BJ (cell line): ENCODE data around the gene RGS12. TPM values are rescaled to one million over a fixed set of nuclear protein-coding genes. Genes with fewer than 3 reads are reported as not detected.

Experiments
- CTCF ChIA-PET: fragments of 350-600 bp; formaldehyde crosslinking; extraction: SDS; loops from one replicate; lab custom pipeline; 2021; ENCODE audit warnings: antibody characterized with exemption, inconsistent platforms; lab: Yijun Ruan, JAX
- POLR2A ChIA-PET: fragments of 300-600 bp; sonication (Branson Sonifier 250); formaldehyde crosslinking; extraction: SDS; loops from one replicate; lab custom pipeline; 2021; ENCODE audit warnings: antibody characterized with exemption; lab: Charles Lee
- DNase-seq: peaks from one replicate; pipeline ENCODE4 v3.0.0-alpha.2; 2011; ENCODE audit warnings: low read depth
- H3K27me3 ChIP-seq: 2 replicates; pipeline ENCODE4 v1.6.0; 2011; ENCODE audit warnings: low read length; ENCODE audit not compliant: control insufficient read depth, insufficient read depth
- H3K36me3 ChIP-seq: 2 replicates; pipeline ENCODE4 v1.5.1; 2011; ENCODE audit warnings: low read length; ENCODE audit not compliant: control insufficient read depth, insufficient read depth
- H3K4me3 ChIP-seq: 2 replicates; pipeline ENCODE4 v1.5.1; 2011; ENCODE audit warnings: low read depth, mild to moderate bottlenecking, control low read depth, low read length
- polyA plus RNA-seq: library from polyadenylated mRNA; depleted of rRNA; stranded (reverse); fragments of >200 nt; gene quantifications from 2 replicates; pipeline ENCODE4 v1.2.3, GENCODE V29; 2011
- TF ChIP-seq, protein P1 (sequence below): IDR thresholded peaks from 2 replicates; pipeline ENCODE4 v1.5.1; 2011; ENCODE audit warnings: low read depth, mild to moderate bottlenecking, control low read depth, inconsistent platforms, low read length, moderate library complexity; ENCODE audit not compliant: insufficient read depth

Gene RGS12
- polyA plus RNA-seq, 1 experiment, result 16.3 TPM

DNA sequence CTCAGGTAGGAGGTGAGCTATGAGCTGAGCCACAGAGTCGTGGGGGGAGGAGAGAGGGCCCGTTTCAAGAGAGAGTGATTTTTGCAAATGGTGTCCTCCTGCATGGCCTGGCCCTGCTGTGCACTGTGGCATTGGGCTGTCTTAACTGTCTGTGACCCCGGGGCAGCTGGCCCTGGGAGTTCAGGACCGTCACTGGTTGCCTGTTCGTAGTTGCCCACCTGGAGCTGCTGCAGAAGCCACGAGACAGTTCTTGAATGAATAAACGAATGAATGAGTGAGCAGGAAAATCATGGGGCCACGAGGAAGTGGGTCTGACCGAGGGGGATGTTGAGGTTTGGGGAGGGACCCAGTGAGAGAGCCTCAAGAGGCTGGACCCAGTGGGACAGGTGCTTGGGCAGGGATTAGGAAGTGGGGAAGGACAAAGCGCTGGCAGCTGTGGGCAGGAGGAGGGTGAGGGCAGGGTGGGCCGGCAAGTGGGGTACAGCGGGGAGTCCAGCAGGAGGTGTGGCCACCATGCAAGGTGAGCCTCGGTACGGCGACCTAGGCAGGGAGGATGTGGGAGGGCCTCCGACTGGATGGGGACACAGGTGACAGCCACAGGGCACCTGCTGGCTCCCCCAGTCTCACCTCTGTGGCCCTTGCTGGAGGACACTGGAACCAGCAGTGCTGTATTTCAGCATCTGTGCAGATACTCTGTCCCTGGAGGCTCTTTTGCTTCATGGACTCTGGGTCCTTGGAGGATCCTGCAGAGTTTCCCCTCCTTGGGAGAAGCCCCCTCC is 10.2 kb downstream of the RGS12 start:
- ChIA-PET POLR2A (no interaction called here), CTCF (no interaction called here)
- no peak overlapping the region for H3K4me3 ChIP-seq
- H3K27me3 ChIP-seq, result no peaks in the 10 kb centered on the region
- DNase-seq, result no peak
- no peaks in the 10 kb centered on the region for H3K36me3 ChIP-seq
- TF ChIP-seq, protein P1, sequence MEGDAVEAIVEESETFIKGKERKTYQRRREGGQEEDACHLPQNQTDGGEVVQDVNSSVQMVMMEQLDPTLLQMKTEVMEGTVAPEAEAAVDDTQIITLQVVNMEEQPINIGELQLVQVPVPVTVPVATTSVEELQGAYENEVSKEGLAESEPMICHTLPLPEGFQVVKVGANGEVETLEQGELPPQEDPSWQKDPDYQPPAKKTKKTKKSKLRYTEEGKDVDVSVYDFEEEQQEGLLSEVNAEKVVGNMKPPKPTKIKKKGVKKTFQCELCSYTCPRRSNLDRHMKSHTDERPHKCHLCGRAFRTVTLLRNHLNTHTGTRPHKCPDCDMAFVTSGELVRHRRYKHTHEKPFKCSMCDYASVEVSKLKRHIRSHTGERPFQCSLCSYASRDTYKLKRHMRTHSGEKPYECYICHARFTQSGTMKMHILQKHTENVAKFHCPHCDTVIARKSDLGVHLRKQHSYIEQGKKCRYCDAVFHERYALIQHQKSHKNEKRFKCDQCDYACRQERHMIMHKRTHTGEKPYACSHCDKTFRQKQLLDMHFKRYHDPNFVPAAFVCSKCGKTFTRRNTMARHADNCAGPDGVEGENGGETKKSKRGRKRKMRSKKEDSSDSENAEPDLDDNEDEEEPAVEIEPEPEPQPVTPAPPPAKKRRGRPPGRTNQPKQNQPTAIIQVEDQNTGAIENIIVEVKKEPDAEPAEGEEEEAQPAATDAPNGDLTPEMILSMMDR, result no peak

DNA sequence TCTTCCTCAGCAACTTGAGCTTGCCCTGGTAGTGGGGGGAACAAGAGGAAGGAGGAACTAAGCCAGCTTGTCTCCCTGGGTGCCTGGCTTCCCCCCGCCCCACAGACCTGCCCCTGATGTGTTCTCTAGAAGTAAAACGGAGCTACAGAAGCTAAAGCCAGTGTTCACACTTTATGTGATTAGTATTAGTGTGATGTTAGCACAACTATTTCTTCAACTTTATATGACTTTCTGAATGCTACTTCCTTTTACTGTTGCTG is 10.7 kb downstream of the RGS12 start:
- Histone ChIP-seq H3K4me3 (no peak overlapping the region), H3K36me3 (no peaks in the 10 kb centered on the region), H3K27me3 (no peaks in the 10 kb centered on the region)
- POLR2A ChIA-PET, result no interaction called here
- CTCF ChIA-PET, result interaction anchor here (2.8 kb wide), 1 partner anchor 140 kb away, joined by 11 read pairs; no protein-coding TSS in a partner anchor
- DNase-seq, result no peak
- TF ChIP-seq, protein P1, result no peak

DNA sequence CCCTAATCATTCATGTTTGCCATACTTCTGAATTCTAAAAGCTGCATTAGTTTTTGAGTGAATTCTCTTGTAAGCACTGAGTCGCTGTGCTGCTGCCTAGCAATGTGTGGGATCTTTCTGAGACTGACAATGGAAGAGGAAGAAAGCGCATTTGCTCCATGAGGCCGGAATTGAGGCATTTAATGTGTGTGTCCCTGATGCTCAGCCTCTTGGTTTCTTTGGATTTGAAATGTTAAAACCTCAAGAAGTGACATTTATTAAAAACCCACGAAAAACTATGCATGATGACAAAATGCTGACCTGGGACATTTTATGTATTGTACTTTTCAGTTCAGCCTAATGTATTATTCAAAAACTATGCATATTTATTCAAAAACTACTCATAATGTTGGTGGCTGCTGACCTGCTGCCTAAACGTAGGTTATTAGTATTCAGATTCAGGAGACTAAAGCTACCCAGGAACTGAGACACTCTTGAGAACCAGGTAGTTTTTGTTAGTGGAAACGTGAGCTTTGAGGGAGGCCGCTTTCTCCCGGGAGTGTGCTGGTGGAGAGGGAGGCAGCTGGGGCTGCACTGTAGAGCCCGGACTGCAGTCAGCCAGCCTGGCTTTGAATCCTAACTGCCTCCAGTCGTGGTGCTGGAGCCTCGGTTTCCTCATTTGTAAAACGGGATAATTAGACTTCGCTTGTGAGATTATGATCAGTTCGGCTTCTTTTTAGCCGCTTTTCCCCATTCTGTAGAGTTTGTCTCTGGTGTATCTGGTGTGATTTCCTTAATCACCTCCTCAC is 11.3 kb downstream of the RGS12 start:
- Histone ChIP-seq H3K36me3 (no peaks in the 10 kb centered on the region), H3K4me3 (no peak overlapping the region), H3K27me3 (no peaks in the 10 kb centered on the region)
- TF ChIP-seq, protein P1, result no peak
- POLR2A ChIA-PET, result no interaction called here
- CTCF ChIA-PET, result interaction anchor here (0.7 to 2.8 kb wide), 3 partner anchors 9 to 139 kb away, joined by 3 to 11 read pairs (median 4); no protein-coding TSS in a partner anchor
- DNase-seq, result no peak

DNA sequence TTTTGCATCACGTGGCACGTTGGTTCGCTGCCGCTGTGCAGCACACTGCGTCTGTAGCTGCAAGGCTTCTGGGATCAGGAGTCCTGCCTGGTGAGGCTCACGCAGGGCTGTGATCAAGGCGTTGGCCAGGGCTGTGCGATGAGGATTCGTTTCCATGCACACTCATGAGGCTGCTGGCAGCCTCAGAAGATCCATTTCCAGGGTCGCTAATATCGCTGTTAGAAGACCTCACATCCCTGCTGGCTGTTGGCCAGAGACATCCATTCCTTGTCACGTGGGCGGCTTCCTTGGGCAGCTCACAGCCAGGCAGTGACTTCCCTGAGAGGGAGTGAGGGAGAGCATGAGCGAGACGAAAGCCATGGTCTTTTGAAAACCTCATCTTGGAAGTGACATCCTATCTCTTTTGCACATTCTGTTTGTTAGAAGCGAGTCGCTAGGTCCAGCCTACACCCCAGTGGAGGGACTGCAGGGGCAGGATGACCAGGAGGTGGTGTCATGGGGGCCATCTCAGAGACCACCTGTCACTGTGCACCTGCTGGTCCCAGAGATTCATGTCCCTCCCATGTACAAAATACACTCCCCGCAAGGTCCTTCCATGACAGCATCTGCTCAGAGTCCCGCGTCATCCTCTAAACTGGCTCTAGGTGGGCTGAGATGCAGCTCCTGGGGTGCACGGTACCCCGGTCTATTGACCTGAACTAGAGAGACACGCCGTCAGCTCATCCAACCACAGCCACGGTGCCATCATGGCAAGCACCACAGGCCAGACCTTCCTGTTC is 12.2 kb downstream of the RGS12 start:
- POLR2A ChIA-PET, result no interaction called here
- Histone ChIP-seq H3K4me3 (no peak overlapping the region), H3K36me3 (no peaks in the 10 kb centered on the region), H3K27me3 (no peaks in the 10 kb centered on the region)
- TF ChIP-seq, protein P1, result no peak
- CTCF ChIA-PET, result interaction anchor here (0.7 to 2.8 kb wide), 3 partner anchors 10 to 138 kb away, joined by 3 to 11 read pairs (median 4); no protein-coding TSS in a partner anchor
- DNase-seq, result no peak
